ENCODE measurements around the gene RELN. TPM values are rescaled to one million over a fixed set of nuclear protein-coding genes. Genes with fewer than 3 reads are reported as not detected.

Gene RELN
- total and polyA plus RNA-seq, 2 of the 13 experiments (the other 11 are each of a cell fraction or from before 2014, with no cell fraction given): 315 to 332 TPM

DNA sequence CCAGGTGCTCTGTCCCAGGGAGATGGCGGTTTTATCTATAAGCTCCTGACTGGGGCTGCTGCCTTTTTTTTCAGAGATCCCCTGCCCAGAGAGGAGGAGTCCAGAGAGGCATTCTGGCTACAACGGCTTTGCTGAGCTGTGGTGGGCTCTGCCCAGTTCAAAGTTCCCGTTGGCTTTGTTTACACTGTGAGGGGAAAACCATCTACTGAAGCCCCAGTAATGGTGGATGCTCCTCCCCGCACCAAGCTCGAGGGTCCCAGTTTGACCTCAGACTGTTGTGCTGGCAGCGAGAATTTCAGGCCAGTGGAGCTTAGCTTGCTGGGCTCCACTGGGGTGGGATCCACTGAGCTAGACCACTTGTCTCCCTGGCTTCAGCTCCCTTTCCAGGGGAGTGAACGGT, 527.1 kb downstream of the RELN start:
- in situ Hi-C loops (cut with HindIII; ENCODE audit: extremely low pct_ligation_motif_present, low pct_unique_long_range_greater_than_20kb): no loop called here
- Histone ChIP-seq H3K9ac (ENCODE audit: insufficient read depth, low read depth, low read length) (0 out of 2 replicates have a peak overlapping the region, but pooled peaks have one; percentile 7), H3K4me3 (replicated peaks in 1 of 3; ENCODE audit: insufficient read depth in 1 of 3, low read depth in 2 of 3, low read length in 3 of 3) (peak overlapping the region in 1 of 3 experiments; percentile 53; a peak in 3 of 6 replicates), H3K27me3 (ENCODE audit: control insufficient read depth in 1 of 2, insufficient read depth in 2 of 2, low read length in 2 of 2) (peaks cover 0 to 2% of the 10 kb centered on the region in 2 experiments; a peak in 2 of 5 replicates), H2AFZ (ENCODE audit: low read length) (no peak overlapping the region), H4K20me1 (ENCODE audit: insufficient read depth, low read length) (no peaks in the 10 kb centered on the region), H3K27ac (ENCODE audit: extremely low read length, insufficient read depth, low read length) (no peak overlapping the region), H3K9me3 (ENCODE audit: low read length) (no peaks in the 10 kb centered on the region), H3K79me2 (ENCODE audit: insufficient read depth, low read length) (no peaks in the 10 kb centered on the region), H3K4me1 (ENCODE audit: insufficient read depth, low read length) (peaks cover 19% of the 10 kb centered on the region), H3K36me3 (replicated peaks in 1 of 2; ENCODE audit: control insufficient read depth in 1 of 2, insufficient read depth in 2 of 2, low read length in 2 of 2) (no peaks in the 10 kb centered on the region), H3K4me2 (ENCODE audit: low read depth, low read length) (peak overlapping the region; percentile 74)
- CTCF ChIA-PET (ENCODE audit: low intra/inter-chr PET ratio, low total read pairs): no interaction called here
- intact Hi-C loops (cut with micrococcal nuclease; ENCODE audit: unreplicated experiment): no loop called here
- DNase-seq (ENCODE audit: low spot score) (peak; percentile 56), ATAC-seq (peak; percentile 80), FAIRE-seq (no peak)
- POLR2A ChIA-PET: no interaction called here
- WGBS (ENCODE audit: low lambda C conversion rate): 14% methylated on average over 4 of the region's 7 CpGs
- BruUV-seq (replicated peaks): no TSS peak
- TF ChIP-seq FOXA1 (IDR thresholded peaks at IDR 0.05) (no peak), FOXA1 (CRISPR knock-in tag; IDR thresholded peaks at IDR 0.05) (peak; percentile 65), KMT2B (CRISPR knock-in tag; IDR thresholded peaks at IDR 0.05) (no peak), HOXA3 (CRISPR knock-in tag; IDR thresholded peaks at IDR 0.05) (peak; percentile 19; the same call in 1 of the 2 replicates), SP5 (CRISPR knock-in tag; IDR thresholded peaks at IDR 0.05; ENCODE audit: borderline replicate concordance, low read depth) (0 out of 2 replicates have a peak, but pooled peaks have one; percentile 17), ZNF350 (CRISPR knock-in tag; IDR thresholded peaks at IDR 0.05; ENCODE audit: borderline replicate concordance, low read depth) (0 out of 2 replicates have a peak, but pooled peaks have one; percentile 25), ZKSCAN8 (CRISPR knock-in tag; IDR thresholded peaks at IDR 0.05; ENCODE audit: borderline replicate concordance) (no peak), CBX1 (IDR thresholded peaks at IDR 0.05; ENCODE audit: low read depth) (no peak), PITX1 (CRISPR knock-in tag; IDR thresholded peaks at IDR 0.05) (peak; percentile 34; the same call in 1 of the 2 replicates), ZNF331 (CRISPR knock-in tag; IDR thresholded peaks at IDR 0.05) (peak; percentile 41; the same call in 1 of the 2 replicates), POGZ (CRISPR knock-in tag; IDR thresholded peaks at IDR 0.05) (peak; percentile 33; the same call in 1 of the 2 replicates), ZNF263 (CRISPR knock-in tag; IDR thresholded peaks at IDR 0.05) (peak; percentile 28; the same call in 1 of the 2 replicates), ZNF557 (CRISPR knock-in tag; IDR thresholded peaks at IDR 0.05) (no peak), ZMYM4 (CRISPR knock-in tag; IDR thresholded peaks at IDR 0.05) (peak; percentile 48; the same call in 1 of the 2 replicates), BORCS8-MEF2B (CRISPR knock-in tag; IDR thresholded peaks at IDR 0.05) (peak; percentile 10; the same call in 1 of the 2 replicates), SCMH1 (CRISPR knock-in tag; IDR thresholded peaks at IDR 0.05; ENCODE audit: borderline replicate concordance) (no peak), ZBTB7B (CRISPR knock-in tag; IDR thresholded peaks at IDR 0.05) (peak; percentile 85)
- TF ChIP-seq, protein P1, sequence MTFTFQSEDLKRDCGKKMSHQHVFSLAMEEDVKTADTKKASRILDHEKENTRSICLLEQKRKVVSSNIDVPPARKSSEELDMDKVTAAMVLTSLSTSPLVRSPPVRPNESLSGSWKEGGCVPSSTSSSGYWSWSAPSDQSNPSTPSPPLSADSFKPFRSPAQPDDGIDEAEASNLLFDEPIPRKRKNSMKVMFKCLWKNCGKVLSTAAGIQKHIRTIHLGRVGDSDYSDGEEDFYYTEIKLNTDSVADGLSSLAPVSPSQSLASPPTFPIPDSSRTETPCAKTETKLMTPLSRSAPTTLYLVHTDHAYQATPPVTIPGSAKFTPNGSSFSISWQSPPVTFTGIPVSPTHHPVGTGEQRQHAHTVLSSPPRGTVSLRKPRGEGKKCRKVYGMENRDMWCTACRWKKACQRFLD (CRISPR knock-in tag; IDR thresholded peaks at IDR 0.05; ENCODE audit: borderline replicate concordance): 0 out of 2 replicates have a peak, but pooled peaks have one; percentile 27
- TF ChIP-seq, protein P2, sequence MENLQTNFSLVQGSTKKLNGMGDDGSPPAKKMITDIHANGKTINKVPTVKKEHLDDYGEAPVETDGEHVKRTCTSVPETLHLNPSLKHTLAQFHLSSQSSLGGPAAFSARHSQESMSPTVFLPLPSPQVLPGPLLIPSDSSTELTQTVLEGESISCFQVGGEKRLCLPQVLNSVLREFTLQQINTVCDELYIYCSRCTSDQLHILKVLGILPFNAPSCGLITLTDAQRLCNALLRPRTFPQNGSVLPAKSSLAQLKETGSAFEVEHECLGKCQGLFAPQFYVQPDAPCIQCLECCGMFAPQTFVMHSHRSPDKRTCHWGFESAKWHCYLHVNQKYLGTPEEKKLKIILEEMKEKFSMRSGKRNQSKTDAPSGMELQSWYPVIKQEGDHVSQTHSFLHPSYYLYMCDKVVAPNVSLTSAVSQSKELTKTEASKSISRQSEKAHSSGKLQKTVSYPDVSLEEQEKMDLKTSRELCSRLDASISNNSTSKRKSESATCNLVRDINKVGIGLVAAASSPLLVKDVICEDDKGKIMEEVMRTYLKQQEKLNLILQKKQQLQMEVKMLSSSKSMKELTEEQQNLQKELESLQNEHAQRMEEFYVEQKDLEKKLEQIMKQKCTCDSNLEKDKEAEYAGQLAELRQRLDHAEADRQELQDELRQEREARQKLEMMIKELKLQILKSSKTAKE (CRISPR knock-in tag; IDR thresholded peaks at IDR 0.05; ENCODE audit: borderline replicate concordance): no peak
- TF ChIP-seq, protein P3, sequence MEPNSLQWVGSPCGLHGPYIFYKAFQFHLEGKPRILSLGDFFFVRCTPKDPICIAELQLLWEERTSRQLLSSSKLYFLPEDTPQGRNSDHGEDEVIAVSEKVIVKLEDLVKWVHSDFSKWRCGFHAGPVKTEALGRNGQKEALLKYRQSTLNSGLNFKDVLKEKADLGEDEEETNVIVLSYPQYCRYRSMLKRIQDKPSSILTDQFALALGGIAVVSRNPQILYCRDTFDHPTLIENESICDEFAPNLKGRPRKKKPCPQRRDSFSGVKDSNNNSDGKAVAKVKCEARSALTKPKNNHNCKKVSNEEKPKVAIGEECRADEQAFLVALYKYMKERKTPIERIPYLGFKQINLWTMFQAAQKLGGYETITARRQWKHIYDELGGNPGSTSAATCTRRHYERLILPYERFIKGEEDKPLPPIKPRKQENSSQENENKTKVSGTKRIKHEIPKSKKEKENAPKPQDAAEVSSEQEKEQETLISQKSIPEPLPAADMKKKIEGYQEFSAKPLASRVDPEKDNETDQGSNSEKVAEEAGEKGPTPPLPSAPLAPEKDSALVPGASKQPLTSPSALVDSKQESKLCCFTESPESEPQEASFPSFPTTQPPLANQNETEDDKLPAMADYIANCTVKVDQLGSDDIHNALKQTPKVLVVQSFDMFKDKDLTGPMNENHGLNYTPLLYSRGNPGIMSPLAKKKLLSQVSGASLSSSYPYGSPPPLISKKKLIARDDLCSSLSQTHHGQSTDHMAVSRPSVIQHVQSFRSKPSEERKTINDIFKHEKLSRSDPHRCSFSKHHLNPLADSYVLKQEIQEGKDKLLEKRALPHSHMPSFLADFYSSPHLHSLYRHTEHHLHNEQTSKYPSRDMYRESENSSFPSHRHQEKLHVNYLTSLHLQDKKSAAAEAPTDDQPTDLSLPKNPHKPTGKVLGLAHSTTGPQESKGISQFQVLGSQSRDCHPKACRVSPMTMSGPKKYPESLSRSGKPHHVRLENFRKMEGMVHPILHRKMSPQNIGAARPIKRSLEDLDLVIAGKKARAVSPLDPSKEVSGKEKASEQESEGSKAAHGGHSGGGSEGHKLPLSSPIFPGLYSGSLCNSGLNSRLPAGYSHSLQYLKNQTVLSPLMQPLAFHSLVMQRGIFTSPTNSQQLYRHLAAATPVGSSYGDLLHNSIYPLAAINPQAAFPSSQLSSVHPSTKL (CRISPR knock-in tag; IDR thresholded peaks at IDR 0.05): peak; percentile 7; the same call in 1 of the 2 replicates
